HepG2 (cell line): ENCODE results near the gene TSPAN7. TPM values are rescaled to one million over a fixed set of nuclear protein-coding genes. Genes with fewer than 3 reads are reported as not detected.
A peak's percentile ranks its signal among the peaks of the same experiment; 100 is the strongest.

Experiments
- ATAC-seq: fragments of 200-7000 bp; cut with Tn5 transposase; 3 replicates; pipeline ENCODE4 v1.9.1; 2020; ENCODE audit warnings: mild to moderate bottlenecking, moderate library complexity
- BruUV-seq: library from RNA; stranded (reverse); fragments of 400-500 nt; replicated peaks from 2 replicates; lab custom pipeline; 2021; lab: Mats Ljungman, UMichigan
- CTCF ChIA-PET: fragments of 300-600 bp; formaldehyde crosslinking; extraction: SDS; loops from one replicate; lab custom pipeline; 2021; ENCODE audit warnings: low total read pairs, inconsistent platforms, low intra/inter-chr PET ratio; lab: Yijun Ruan, JAX
- POLR2A ChIA-PET: fragments of 350-600 bp; sonication (Branson Sonifier 250); formaldehyde crosslinking; loops from one replicate; lab custom pipeline; 2020; ENCODE audit warnings: antibody characterized with exemption, inconsistent platforms; lab: Yijun Ruan, JAX
- DNase-seq: peaks from one replicate; pipeline ENCODE4 v3.0.0-alpha.2; 2015; ENCODE audit warnings: low spot score
- FAIRE-seq: peaks from 3 replicates; lab custom pipeline; 2011; peaks lifted over from hg19 to GRCh38; lab: Jason Lieb, UNC
- H2AFZ ChIP-seq: one replicate; pipeline ENCODE4 v1.6.1; 2011; ENCODE audit warnings: low read length, inconsistent platforms
- H3K27ac ChIP-seq: fragments of 300-600 bp; 3 replicates; pipeline ENCODE4 v1.8.0; 2011; ENCODE audit warnings: mixed run types, mild to moderate bottlenecking, mixed read lengths, low read length, inconsistent platforms; ENCODE audit not compliant: insufficient read depth; ENCODE audit errors: extremely low read length
- H3K27me3 ChIP-seq, 2 experiments: fragments of 200-600 bp in 1 of 2; 2 replicates in 1 of 2; 3 replicates in 1 of 2; pipeline versions ENCODE4 v1.6.0 to v1.8.0; 2011; ENCODE audit warnings: low read length in 2 of 2, mild to moderate bottlenecking in 2 of 2, moderate library complexity in 2 of 2, inconsistent platforms in 1 of 2; ENCODE audit not compliant: insufficient read depth in 2 of 2, control insufficient read depth in 1 of 2
- H3K36me3 ChIP-seq, 2 experiments: fragments of 200-600 bp in 1 of 2; replicated peaks in 1 of 2; 2 replicates in 1 of 2; 3 replicates in 1 of 2; pipeline versions ENCODE4 v1.5.1 to v1.8.0; 2011; ENCODE audit warnings: low read length in 2 of 2, inconsistent platforms in 1 of 2; ENCODE audit not compliant: insufficient read depth in 2 of 2, control insufficient read depth in 1 of 2
- H3K4me1 ChIP-seq: 2 replicates; pipeline ENCODE4 v1.5.1; 2012; ENCODE audit warnings: low read length, inconsistent platforms; ENCODE audit not compliant: insufficient read depth
- H3K4me2 ChIP-seq: 2 replicates; pipeline ENCODE4 v1.6.0; 2011; ENCODE audit warnings: low read depth, low read length, inconsistent platforms
- H3K4me3 ChIP-seq, 3 experiments: fragments of 200-600 bp in 1 of 3; sonication (generic), shearing (Covaris generic) in 1 of 3; replicated peaks in 1 of 3; 2 replicates each; pipeline ENCODE4 v1.5.1; 2011 to 2016; ENCODE audit warnings: low read length in 3 of 3, inconsistent platforms in 2 of 3, low read depth in 2 of 3, mild to moderate bottlenecking in 2 of 3, control low read depth in 1 of 3, mixed read lengths in 1 of 3; ENCODE audit not compliant: insufficient read depth in 1 of 3
- H3K79me2 ChIP-seq: one replicate; pipeline ENCODE4 v1.6.1; 2011; ENCODE audit warnings: low read length, inconsistent platforms; ENCODE audit not compliant: insufficient read depth
- H3K9ac ChIP-seq: 2 replicates; pipeline ENCODE4 v1.6.0; 2011; ENCODE audit warnings: mild to moderate bottlenecking, low read depth, low read length, inconsistent platforms; ENCODE audit not compliant: insufficient read depth
- H3K9me3 ChIP-seq: 2 replicates; pipeline ENCODE4 v1.5.1; 2012; ENCODE audit warnings: mild to moderate bottlenecking, low read length
- H4K20me1 ChIP-seq: 2 replicates; pipeline ENCODE4 v1.6.0; 2011; ENCODE audit warnings: inconsistent platforms, mild to moderate bottlenecking, low read length, moderate library complexity; ENCODE audit not compliant: insufficient read depth
- ATF7 ChIP-seq, 2 experiments: fragments of 450-650 bp in 1 of 2; sonication (generic) in 1 of 2; formaldehyde crosslinking in 1 of 2; IDR thresholded peaks; 2 replicates each; pipeline versions ENCODE4 v1.4.0 to v1.6.1; 2016 to 2020; ENCODE audit warnings: antibody characterized with exemption in 1 of 2, mild to moderate bottlenecking in 1 of 2, missing genetic modification reagents in 1 of 2
- EZH2 ChIP-seq: conservative IDR thresholded peaks from 2 replicates; pipeline ENCODE4 v1.6.1; 2012; ENCODE audit warnings: mild to moderate bottlenecking, low read depth, low read length, moderate library complexity
- MAFF ChIP-seq: IDR thresholded peaks from 2 replicates; pipeline ENCODE4 v1.6.1; 2011; ENCODE audit warnings: low read depth, low read length, improper control_type of control experiment
- MAFK ChIP-seq, 2 experiments: IDR thresholded peaks in 1 of 2; conservative IDR thresholded peaks in 1 of 2; 2 replicates each; pipeline ENCODE4 v1.6.1; 2011; ENCODE audit warnings: improper control_type of control experiment in 2 of 2, low read length in 2 of 2
- MZF1 ChIP-seq: sonication (generic); formaldehyde crosslinking; IDR thresholded peaks from 2 replicates; pipeline ENCODE4 v1.8.1; 2023; ENCODE audit warnings: mild to moderate bottlenecking, missing genetic modification reagents, borderline replicate concordance
- NFE2L2 ChIP-seq: fragments of 150-350 bp; IDR thresholded peaks from 2 replicates; pipeline ENCODE4 v1.6.1; 2014; ENCODE audit warnings: low read length
- ZBTB8A ChIP-seq: sonication (generic); formaldehyde crosslinking; IDR thresholded peaks from 2 replicates; pipeline ENCODE4 v1.4.0; 2020; ENCODE audit warnings: mild to moderate bottlenecking, low read depth, missing genetic modification reagents, borderline replicate concordance
- ZNF33A ChIP-seq: sonication (generic); formaldehyde crosslinking; IDR thresholded peaks from 2 replicates; pipeline ENCODE4 v1.5.1; 2020; ENCODE audit warnings: missing genetic modification reagents, mild to moderate bottlenecking, moderate library complexity, borderline replicate concordance
- WGBS: methylation state at CpG from one replicate; pipeline ENCODE4 v1.1.6; 2017; ENCODE audit warnings: low lambda C conversion rate; 5-methylcytosine and 5-hydroxymethylcytosine counted together
- in situ Hi-C: cut with HindIII; loops from 2 replicates; pipeline ENCODE4 v1.10.0; 2017; ENCODE audit warnings: low pct_unique_long_range_greater_than_20kb; ENCODE audit not compliant: extremely low pct_ligation_motif_present
- intact Hi-C: fragments of 100-400 bp; cut with micrococcal nuclease; formaldehyde crosslinking; loops from one replicate; pipeline ENCODE4 v1.10.0; 2022; ENCODE audit not compliant: unreplicated experiment
- polyA plus RNA-seq, 8 experiments: library from polyadenylated mRNA; depleted of rRNA in 3 of 8; stranded (reverse) in 7 of 8; unstranded in 1 of 8; fragments of >200 nt; fragmentation: Illumina TruSeq in 4 of 8; extraction: Trizol in 4 of 8; gene quantifications; 2 replicates each; pipeline versions ENCODE4 v1.2.1 to v1.2.3, GENCODE V29; 2011 to 2016; ENCODE audit warnings: low read depth in 4 of 8, missing spikeins in 1 of 8, mixed read lengths in 1 of 8; ENCODE audit not compliant: insufficient read depth in 1 of 8
- total RNA-seq, 5 experiments: library from RNA; depleted of rRNA; stranded (reverse); fragments of >200 nt; fragmentation: Illumina TruSeq; extraction: Trizol; gene quantifications; 2 replicates each; pipeline ENCODE4 v1.2.3, GENCODE V29; 2016; ENCODE audit warnings: low read depth in 1 of 5

TSPAN7 gene
- total and polyA plus RNA-seq, 2 of the 13 experiments (the other 11 are each of a cell fraction or from before 2014, with no cell fraction given) = 21.4 to 47.1 TPM

- Histone ChIP-seq H3K9me3 (no peaks in the 10 kb centered on the region), H2AFZ (no peak overlapping the region), H3K4me1 (no peaks in the 10 kb centered on the region), H4K20me1 (no peaks in the 10 kb centered on the region), H3K9ac (no peak overlapping the region), H3K79me2 (no peaks in the 10 kb centered on the region), H3K4me2 (no peak overlapping the region), H3K27ac (no peak overlapping the region), H3K36me3 (no peaks in the 10 kb centered on the region), H3K27me3 (no peaks in the 10 kb centered on the region), H3K4me3 (no peak overlapping the region)
- no TSS peak for BruUV-seq
- in situ Hi-C loops (no loop called here), intact Hi-C loops (no loop called here)
- ChIA-PET POLR2A (no interaction called here), CTCF (interaction anchor here (0.8 to 1.4 kb wide), 2 partner anchors 26 to 89 kb away, joined by 3 to 4 read pairs; no protein-coding TSS in a partner anchor)
- DNase-seq (no peak), FAIRE-seq (no peak), ATAC-seq (no peak)
- peak; percentile 84 for TF ChIP-seq ATF7 (IDR thresholded peaks at IDR 0.05)
- TF ChIP-seq ATF7 (CRISPR knock-in tag; IDR thresholded peaks at IDR 0.05) = no peak
- TF ChIP-seq MAFK (conservative IDR thresholded peaks at IDR 0.05 in 1 of 2, IDR thresholded peaks at IDR 0.05 in 1 of 2; ENCODE audit: low read length in 2 of 2) = peak in 1 of 2 experiments; percentile 49; a peak in 2 of 4 replicates
- TF ChIP-seq MAFF = 0 out of 2 replicates have a peak, but pooled peaks have one; percentile 29
- TF ChIP-seq ZNF33A (CRISPR knock-in tag) = no peak
Observed at GRCh38 chrX:38628587-38628986, 67.2 kb downstream of the TSPAN7 start.

DNA sequence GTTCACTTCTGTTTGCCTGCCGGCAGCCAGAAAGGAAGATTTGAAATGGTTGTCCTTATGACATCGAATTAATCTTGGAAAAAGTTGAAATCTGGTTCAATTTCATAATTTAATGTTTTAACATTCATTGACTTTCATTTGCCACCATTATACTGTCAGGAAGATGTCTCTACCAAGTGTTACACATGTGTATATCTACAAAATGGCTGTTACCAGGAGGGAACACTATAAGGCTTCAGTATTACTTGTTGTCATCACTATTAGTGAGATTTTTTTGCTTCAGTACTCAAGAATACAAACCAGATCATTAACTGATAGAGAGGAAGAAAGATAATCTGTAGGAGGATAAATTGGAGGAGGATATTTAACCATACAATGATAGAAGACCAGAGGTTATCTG is 71.2 kb downstream of the TSPAN7 start:
- no peak for ATAC-seq
- TF ChIP-seq ZBTB8A (CRISPR knock-in tag) (no peak), NFE2L2 (no peak), EZH2 (no peak), MZF1 (CRISPR knock-in tag) (no peak)
- Histone ChIP-seq H3K4me3 (no peak overlapping the region), H3K4me2 (no peak overlapping the region), H3K9ac (no peak overlapping the region), H3K36me3 (no peaks in the 10 kb centered on the region), H3K27me3 (no peaks in the 10 kb centered on the region), H2AFZ (no peak overlapping the region), H3K9me3 (no peaks in the 10 kb centered on the region), H3K27ac (no peak overlapping the region), H3K4me1 (peaks cover 34% of the 10 kb centered on the region), H3K79me2 (no peaks in the 10 kb centered on the region), H4K20me1 (no peaks in the 10 kb centered on the region)
- no peak for FAIRE-seq
- DNase-seq = no peak
- BruUV-seq = no TSS peak
- CTCF ChIA-PET = no interaction called here
- POLR2A ChIA-PET = no interaction called here
- in situ Hi-C loops (no loop called here), intact Hi-C loops (no loop called here)
- WGBS = 62% methylated on average over 2 of the region's 2 CpGs
